Activated naive CD4-positive, alpha-beta T cell treated with anti-CD3 and anti-CD28 coated beads, Interleukin-2, amount 50 U/mL, for 72 hours (primary cell): ENCODE measurements around the gene ZMIZ1. TPM values are rescaled to one million over a fixed set of nuclear protein-coding genes. Genes with fewer than 3 reads are reported as not detected.

ENCODE experiments used
- ATAC-seq, 2 donors: fragments of 150-1000 bp; cut with Tn5 transposase; 2 replicates each; pipeline ENCODE4 v1.10.0; 2021; ENCODE audit warnings: mild to moderate bottlenecking in 2 of 2, moderate library complexity in 2 of 2
- DNase-seq, 2 donors: peaks; one replicate each; pipeline ENCODE4 v3.0.0; 2021 to 2022; ENCODE audit warnings: low spot score in 2 of 2
- H3K27ac Mint-ChIP-seq, 2 donors: one replicate each; pipeline ENCODE4 v1.8.0; 2022; ENCODE audit warnings: mild to moderate bottlenecking in 2 of 2, mixed read lengths in 2 of 2
- H3K36me3 Mint-ChIP-seq, 2 donors: one replicate each; pipeline ENCODE4 v1.8.0; 2022; ENCODE audit warnings: mixed read lengths in 2 of 2
- H3K9me3 Mint-ChIP-seq, 2 donors: one replicate each; pipeline ENCODE4 v1.8.0; 2022; ENCODE audit warnings: mixed read lengths in 2 of 2
- total RNA-seq, 2 donors: library from RNA; stranded (reverse); gene quantifications; one replicate each; pipeline ENCODE4 v1.2.3, GENCODE V29; 2022

Gene ZMIZ1
- total RNA-seq, 2 donors from 2014 or later: 16.1 to 42.7 TPM

DNA sequence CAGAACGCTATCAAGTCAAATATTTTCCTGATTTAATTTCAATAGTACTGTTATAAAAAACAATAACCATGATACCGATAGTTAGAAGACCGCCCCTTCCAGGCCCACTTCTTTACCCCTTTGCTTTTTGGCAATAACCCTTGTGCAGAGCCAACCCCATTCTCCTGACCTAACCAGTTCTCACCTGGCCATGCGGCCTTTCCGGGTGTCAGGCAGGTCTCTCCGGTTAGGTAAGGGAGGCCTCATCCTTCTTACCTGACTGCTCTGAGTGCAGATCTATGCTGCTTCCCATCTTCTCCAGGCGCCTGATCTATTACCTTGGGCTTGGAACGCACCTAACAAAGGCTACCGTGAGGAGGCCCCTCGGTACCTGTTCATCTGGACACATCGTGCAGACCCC, 26.6 kb downstream of the ZMIZ1 start:
- no peaks in the 10 kb centered on the region for H3K36me3 Mint-ChIP-seq

GRCh38 chr10:79096514-79096913, 27.7 kb downstream of the ZMIZ1 start:
- Mint-ChIP-seq H3K9me3 (no peaks in the 10 kb centered on the region), H3K36me3 (no peaks in the 10 kb centered on the region), H3K27ac (peak overlapping the region in 1 of 2 donors; percentile 37)
- ATAC-seq (no peak), DNase-seq (no peak)

More for the DNA sequence above, 26.6 kb downstream of the ZMIZ1 start:
- DNase-seq (no peak), ATAC-seq (no peak)
- Mint-ChIP-seq H3K9me3 (no peaks in the 10 kb centered on the region), H3K27ac (peak overlapping the region in 1 of 2 donors; percentile 37)

DNA sequence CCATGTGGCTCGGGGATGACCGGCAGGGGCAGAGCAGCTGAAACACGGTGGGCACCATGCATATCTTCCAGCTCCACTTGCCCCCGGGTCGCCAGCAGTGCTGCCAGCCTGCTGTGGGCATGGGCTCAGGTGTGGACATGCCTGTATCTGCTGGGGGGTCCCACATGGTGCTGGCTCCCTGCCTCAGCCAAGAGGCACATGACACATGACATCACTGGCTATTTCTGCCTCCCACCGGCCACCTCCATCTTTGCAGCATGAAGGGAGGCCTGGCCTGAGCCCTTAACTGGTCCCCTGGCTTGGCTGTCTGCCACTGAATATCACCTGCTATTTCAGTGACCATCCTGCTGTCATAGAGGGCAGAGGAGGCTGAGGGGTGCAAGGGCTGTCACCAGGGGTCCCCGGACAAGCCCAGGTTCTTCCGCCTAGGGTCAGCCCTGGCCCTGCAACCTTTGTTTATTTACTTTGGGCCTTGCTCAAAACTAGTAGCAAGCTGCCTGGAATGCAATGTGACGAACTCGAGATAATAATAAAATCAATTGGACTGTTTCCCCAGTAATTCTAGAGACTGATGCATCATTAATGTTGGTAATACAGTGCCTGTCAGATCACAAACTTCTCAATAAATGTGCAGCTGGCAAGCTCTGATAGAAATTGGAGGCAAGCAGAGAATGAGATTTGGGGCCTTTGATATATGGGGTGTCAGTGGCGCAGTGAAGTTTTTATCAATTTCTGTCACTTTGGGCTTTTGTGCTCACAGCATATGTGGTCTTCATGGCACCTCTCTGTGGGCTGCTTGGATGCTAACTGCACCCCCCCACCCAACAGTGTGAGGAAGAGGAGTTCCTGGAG, 28.5 kb downstream of the ZMIZ1 start:
- no peaks in the 10 kb centered on the region for H3K36me3 Mint-ChIP-seq
- H3K9me3 Mint-ChIP-seq: no peaks in the 10 kb centered on the region
- ATAC-seq (no peak), DNase-seq (no peak)
- peak overlapping the region in 1 of 2 donors; percentile 74 for H3K27ac Mint-ChIP-seq

DNA sequence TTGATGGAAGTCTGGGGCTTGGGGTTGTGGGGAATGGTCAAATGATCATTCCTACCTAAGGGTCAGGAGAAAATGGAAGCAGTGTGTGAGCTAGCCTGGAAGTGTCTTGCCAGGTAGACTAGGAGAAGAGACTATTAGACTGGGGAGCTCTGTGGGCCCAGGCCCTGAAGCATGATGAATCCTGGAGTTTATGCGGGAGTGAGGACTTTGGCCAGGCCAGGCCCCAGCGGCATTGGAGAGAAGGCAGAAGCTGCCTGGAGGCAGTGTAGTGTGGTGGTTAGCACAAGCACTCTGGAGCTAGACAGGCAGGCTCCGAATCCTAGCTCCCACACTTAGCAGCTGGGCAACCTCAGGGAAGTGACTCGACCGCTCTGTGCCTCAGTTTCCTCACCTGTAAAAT, 29.3 kb downstream of the ZMIZ1 start:
- ATAC-seq: no peak
- Mint-ChIP-seq H3K9me3 (no peaks in the 10 kb centered on the region), H3K27ac (peak overlapping the region in 1 of 2 donors; percentile 74)

DNA sequence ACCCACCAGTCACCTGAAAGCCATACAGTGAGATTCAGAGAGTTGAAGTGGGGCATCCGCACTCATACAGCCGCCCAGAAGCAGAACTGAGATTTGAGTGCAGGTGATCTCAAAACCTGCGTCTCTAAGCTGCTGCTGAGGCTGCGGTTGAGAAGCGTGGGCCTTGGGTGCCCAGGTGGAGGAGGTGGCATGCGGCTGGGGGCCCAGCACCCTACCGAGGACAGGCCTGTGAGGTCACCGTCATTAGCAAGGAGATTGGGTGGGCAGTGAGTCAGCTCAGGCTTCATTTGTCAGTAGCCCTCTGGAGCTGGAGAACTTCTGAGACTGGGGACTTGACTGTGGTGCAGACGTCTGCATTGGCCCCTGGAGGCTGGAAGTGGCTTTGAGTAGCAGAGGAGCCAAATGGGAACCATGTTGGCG, 29.8 kb downstream of the ZMIZ1 start:
- no peaks in the 10 kb centered on the region for H3K9me3 Mint-ChIP-seq
- ATAC-seq (no peak), DNase-seq (no peak)
- peak overlapping the region in 1 of 2 donors; percentile 74 for H3K27ac Mint-ChIP-seq
- no peaks in the 10 kb centered on the region for H3K36me3 Mint-ChIP-seq

More for the DNA sequence above, 29.3 kb downstream of the ZMIZ1 start:
- no peaks in the 10 kb centered on the region for H3K36me3 Mint-ChIP-seq
- no peak for DNase-seq

DNA sequence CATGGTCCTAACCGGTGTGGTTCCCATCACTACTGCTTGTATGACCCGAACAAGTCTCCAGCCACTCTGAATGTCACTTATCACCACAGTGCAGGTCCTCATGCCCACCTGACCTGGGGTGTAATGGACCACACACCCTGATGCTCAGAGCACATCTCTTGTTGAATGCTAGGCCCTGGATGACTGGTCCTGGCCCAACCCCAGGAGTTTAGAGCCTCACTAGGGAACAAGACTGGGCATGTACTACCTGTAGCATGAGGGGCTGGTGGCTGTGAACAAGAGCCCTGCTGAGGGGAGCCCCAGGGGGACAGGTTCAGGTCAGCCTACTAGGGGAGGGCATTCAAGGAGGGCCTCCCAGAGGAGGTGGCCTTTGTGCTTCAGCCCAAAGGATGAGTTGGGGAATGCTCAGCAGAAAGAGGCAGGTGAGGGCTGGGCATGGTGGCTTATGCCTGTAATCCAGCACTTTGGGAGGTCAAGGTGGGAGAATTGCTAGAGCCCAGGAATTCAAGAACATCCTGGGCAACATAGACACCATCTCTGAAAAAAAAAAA, 31.2 kb downstream of the ZMIZ1 start:
- peak in 1 of 2 donors; percentile 44 for ATAC-seq
- H3K27ac Mint-ChIP-seq: peak overlapping the region; percentile 52 to 86
- no peaks in the 10 kb centered on the region for H3K9me3 Mint-ChIP-seq
- H3K36me3 Mint-ChIP-seq: no peaks in the 10 kb centered on the region
- no peak for DNase-seq

- Mint-ChIP-seq H3K9me3 (no peaks in the 10 kb centered on the region), H3K36me3 (no peaks in the 10 kb centered on the region), H3K27ac (peak overlapping the region; percentile 70 to 86)
- ATAC-seq: no peak
- DNase-seq: no peak
Observed at GRCh38 chr10:79100771-79101170, 32.0 kb downstream of the ZMIZ1 start.

GRCh38 chr10:79101560-79102497, 33.1 kb downstream of the ZMIZ1 start:
- Mint-ChIP-seq H3K36me3 (no peaks in the 10 kb centered on the region), H3K27ac (peak overlapping the region in 1 of 2 donors; percentile 86), H3K9me3 (no peaks in the 10 kb centered on the region)
- DNase-seq (no peak), ATAC-seq (no peak)

DNA sequence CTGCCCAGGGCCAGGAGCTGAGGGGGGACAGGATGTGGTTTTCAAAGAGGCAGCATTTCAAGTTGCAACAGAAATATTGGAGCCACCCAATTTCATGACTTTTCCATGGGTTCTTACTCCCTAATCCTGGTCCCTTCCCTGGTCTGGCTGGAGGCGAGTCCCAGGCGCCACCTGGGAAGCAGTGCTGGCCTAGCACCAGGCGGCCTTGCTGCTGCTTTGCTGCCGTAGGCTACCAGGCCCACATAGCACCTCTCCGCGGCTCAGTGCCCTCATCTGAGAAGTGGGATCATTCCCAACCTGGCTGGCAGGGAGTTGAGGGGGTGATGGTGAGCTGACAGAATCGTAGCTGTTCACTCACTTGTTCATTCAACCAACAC, 33.7 kb downstream of the ZMIZ1 start:
- DNase-seq (no peak), ATAC-seq (no peak)
- Mint-ChIP-seq H3K27ac (no peak overlapping the region), H3K9me3 (no peaks in the 10 kb centered on the region), H3K36me3 (no peaks in the 10 kb centered on the region)

DNA sequence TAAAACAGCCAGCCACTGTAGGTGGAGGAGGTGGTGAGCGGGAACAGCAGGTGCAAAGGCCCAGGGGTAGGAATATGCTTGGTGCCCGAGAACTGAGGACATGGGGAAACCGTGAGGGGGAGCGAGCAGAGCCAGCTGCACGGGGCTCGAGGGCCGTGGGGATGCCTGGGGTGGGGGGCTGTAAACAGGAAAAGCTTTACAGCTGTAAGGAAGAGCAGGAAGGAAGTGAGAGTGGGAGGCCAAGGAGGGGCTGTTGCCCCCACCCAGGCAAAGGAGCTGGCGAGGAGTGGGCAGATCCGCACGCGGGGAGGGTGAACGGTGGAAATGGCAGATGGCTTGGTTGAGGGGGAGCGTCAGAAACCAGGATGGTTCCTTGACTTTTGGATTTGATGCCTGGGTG, 34.4 kb downstream of the ZMIZ1 start:
- peak overlapping the region in 1 of 2 donors; percentile 57 for H3K27ac Mint-ChIP-seq
- ATAC-seq (no peak), DNase-seq (no peak)
- H3K9me3 Mint-ChIP-seq: no peaks in the 10 kb centered on the region
- no peaks in the 10 kb centered on the region for H3K36me3 Mint-ChIP-seq

GRCh38 chr10:79103585-79103984, 34.8 kb downstream of the ZMIZ1 start:
- ATAC-seq (no peak), DNase-seq (no peak)
- Mint-ChIP-seq H3K36me3 (no peaks in the 10 kb centered on the region), H3K27ac (no peak overlapping the region), H3K9me3 (no peaks in the 10 kb centered on the region)

- ATAC-seq (no peak), DNase-seq (no peak)
- Mint-ChIP-seq H3K9me3 (no peaks in the 10 kb centered on the region), H3K27ac (no peak overlapping the region), H3K36me3 (no peaks in the 10 kb centered on the region)
Observed at GRCh38 chr10:79105150-79105739, 36.5 kb downstream of the ZMIZ1 start.

DNA sequence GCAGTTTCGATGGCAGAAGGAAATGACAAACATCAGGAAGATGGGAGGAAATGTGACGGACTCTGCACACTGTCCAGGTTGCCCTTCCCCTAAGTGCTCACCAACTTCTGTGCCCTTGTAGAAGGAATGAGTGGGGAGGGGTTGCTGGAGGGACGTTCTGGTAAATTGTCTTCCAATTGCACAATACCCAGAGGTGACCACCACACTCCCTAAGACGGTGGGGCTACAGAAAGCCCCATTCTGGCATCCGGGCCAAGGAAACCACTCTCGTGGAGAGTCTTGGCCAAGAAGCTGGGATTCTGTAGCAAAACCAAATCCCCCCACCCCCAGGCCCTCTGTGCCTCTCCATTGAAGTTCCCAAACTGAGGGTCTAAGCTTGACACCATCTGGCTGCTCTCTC, 37.1 kb downstream of the ZMIZ1 start:
- no peak for DNase-seq
- Mint-ChIP-seq H3K36me3 (no peaks in the 10 kb centered on the region), H3K9me3 (no peaks in the 10 kb centered on the region), H3K27ac (no peak overlapping the region)
- ATAC-seq: no peak

DNA sequence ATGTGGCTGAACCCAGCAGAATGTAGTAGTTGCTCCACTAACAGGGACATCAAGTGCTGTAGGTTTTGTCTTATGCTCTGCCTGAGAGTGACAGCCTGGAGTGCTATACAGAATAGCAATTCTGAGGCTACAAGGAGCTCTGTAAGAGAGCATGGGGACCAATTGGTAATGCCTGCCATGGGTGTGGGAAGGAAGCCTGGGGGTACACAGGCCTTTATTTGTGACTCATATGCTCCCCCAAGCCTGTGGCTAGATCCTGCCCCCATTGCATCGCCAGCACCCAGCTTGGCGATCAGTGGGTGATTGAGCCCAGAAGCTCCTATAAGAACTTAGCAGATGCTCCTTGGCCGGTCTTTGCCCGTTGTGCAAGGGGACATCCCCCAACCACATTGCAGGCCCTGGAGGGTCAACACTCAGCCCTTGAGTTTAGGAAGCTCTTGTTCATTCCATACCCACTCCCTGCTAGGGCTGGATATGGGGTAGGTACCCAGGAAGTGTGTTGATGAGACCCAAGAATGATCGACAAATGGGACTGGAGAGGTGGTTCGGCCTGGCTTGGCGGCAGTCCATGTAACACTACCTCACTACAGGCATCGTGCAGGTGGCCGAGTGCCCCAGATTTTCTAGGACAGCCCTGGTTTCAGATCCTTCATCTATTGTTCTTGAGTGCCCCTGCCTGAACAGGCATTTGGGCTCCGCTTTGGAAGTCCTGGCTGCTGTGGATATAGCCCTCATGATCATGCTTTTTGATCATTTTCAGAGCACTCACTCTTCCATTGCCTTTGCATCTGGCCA, 37.7 kb downstream of the ZMIZ1 start:
- DNase-seq: no peak
- H3K27ac Mint-ChIP-seq: peak overlapping the region in 1 of 2 donors; percentile 39
- no peak for ATAC-seq
- no peaks in the 10 kb centered on the region for H3K36me3 Mint-ChIP-seq
- H3K9me3 Mint-ChIP-seq: no peaks in the 10 kb centered on the region

GRCh38 chr10:79107736-79108264, 39.0 kb downstream of the ZMIZ1 start:
- Mint-ChIP-seq H3K27ac (no peak overlapping the region), H3K36me3 (no peaks in the 10 kb centered on the region), H3K9me3 (no peaks in the 10 kb centered on the region)
- ATAC-seq (no peak), DNase-seq (no peak)

DNA sequence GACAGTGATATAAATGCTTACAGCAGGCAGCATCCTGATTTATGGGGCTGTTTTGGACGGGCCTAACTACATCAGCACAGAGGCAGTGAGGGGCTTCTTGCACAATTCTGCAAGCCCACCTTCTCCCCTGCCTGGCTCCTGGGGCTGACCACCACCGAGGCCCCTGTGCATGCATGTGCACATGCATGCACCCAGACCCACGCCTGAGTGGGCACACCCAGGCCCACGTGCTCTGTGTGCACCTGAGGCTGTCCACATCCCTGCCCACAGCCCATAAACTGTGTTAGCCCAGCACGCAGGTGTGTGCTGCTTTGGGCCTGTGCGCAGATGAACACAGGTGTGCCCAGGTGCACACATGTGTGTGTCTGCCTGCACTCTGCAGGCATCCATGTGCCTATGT, 40.0 kb downstream of the ZMIZ1 start:
- H3K36me3 Mint-ChIP-seq: no peaks in the 10 kb centered on the region
- DNase-seq: no peak
- H3K27ac Mint-ChIP-seq: no peak overlapping the region
- H3K9me3 Mint-ChIP-seq: no peaks in the 10 kb centered on the region
- ATAC-seq: no peak
